Breast epithelium (tissue), 4 donors: ENCODE measurements around the gene SPTAN1. TPM values are rescaled to one million over a fixed set of nuclear protein-coding genes. Genes with fewer than 3 reads are reported as not detected.
A peak's percentile ranks its signal among the peaks of the same experiment; 100 is the strongest.

Experiments
- DNase-seq, 2 donors: peaks; one replicate each; pipeline ENCODE4 v3.0.0-alpha.2; 2019; ENCODE audit warnings: low spot score in 2 of 2
- H3K27ac ChIP-seq, 2 donors: fragments of 200-600 bp; sonication (generic) in 1 of 2; one replicate each; pipeline ENCODE4 v1.5.1; 2016 to 2019; ENCODE audit warnings: mild to moderate bottlenecking in 1 of 2
- H3K27me3 ChIP-seq, 2 donors: fragments of 200-600 bp; sonication (generic) in 1 of 2; one replicate each; pipeline versions ENCODE4 v1.5.1 to v1.6.0; 2017 to 2019; ENCODE audit warnings: control low read depth in 1 of 2, mild to moderate bottlenecking in 1 of 2
- H3K36me3 ChIP-seq: fragments of 200-600 bp; one replicate; pipeline ENCODE4 v1.5.1; 2019
- H3K4me1 ChIP-seq, 2 donors: fragments of 200-600 bp; sonication (generic); one replicate each; pipeline ENCODE4 v1.5.1; 2016 to 2019; ENCODE audit warnings: control low read depth in 1 of 2
- H3K4me3 ChIP-seq, 3 donors: fragments of 200-600 bp; sonication (generic); 1 replicate in 2 of 3; 2 replicates in 1 of 3; pipeline ENCODE4 v1.5.1; 2016 to 2019; ENCODE audit warnings: mild to moderate bottlenecking in 3 of 3, moderate library complexity in 2 of 3
- H3K9me3 ChIP-seq, 2 donors: fragments of 200-600 bp; sonication (generic) in 1 of 2; one replicate each; pipeline ENCODE4 v1.5.1; 2016 to 2019; ENCODE audit warnings: control low read depth in 1 of 2
- CTCF ChIP-seq, 3 donors: fragments of 450-650 bp; IDR thresholded peaks; one replicate each; pipeline ENCODE4 v1.5.1; 2016 to 2017; ENCODE audit warnings: antibody characterized with exemption in 3 of 3, mild to moderate bottlenecking in 3 of 3, moderate library complexity in 3 of 3
- POLR2A ChIP-seq: fragments of 450-650 bp; IDR thresholded peaks from one replicate; pipeline ENCODE4 v1.6.1; 2016; ENCODE audit warnings: antibody characterized with exemption, mild to moderate bottlenecking, moderate library complexity
- POLR2AphosphoS5 ChIP-seq, 3 donors: sonication (generic); formaldehyde crosslinking; IDR thresholded peaks; one replicate each; pipeline ENCODE4 v1.6.1; 2017; ENCODE audit warnings: antibody characterized with exemption in 3 of 3
- intact Hi-C: fragments of 100-400 bp; cut with DNase I; formaldehyde crosslinking; loops from one replicate; pipeline ENCODE4 v1.15.1; 2023; ENCODE audit warnings: low total_unique reads
- total RNA-seq, 3 donors: library from RNA; depleted of rRNA; stranded (reverse); fragments of >200 nt; gene quantifications; one replicate each; pipeline ENCODE4 v1.1.0, GENCODE V29; 2016

SPTAN1 gene
- total RNA-seq, 3 donors from 2014 or later = 217 to 264 (median 254) TPM

GRCh38 chr9:128556276-128556675 lies 3.9 kb downstream of the SPTAN1 start:
- intact Hi-C loops = no loop called here
- no peaks in the 10 kb centered on the region for H3K9me3 ChIP-seq
- DNase-seq = no peak
- H3K27me3 ChIP-seq = no peaks in the 10 kb centered on the region
- no peak overlapping the region for H3K4me3 ChIP-seq
- no peaks in the 10 kb centered on the region for H3K36me3 ChIP-seq
- peaks cover 22 to 33% of the 10 kb centered on the region in 2 donors for H3K4me1 ChIP-seq
- TF ChIP-seq POLR2A (no peak), POLR2AphosphoS5 (IDR thresholded peaks at IDR 0.05) (no peak), CTCF (IDR thresholded peaks at IDR 0.05) (no peak)
- H3K27ac ChIP-seq = no peak overlapping the region

- Histone ChIP-seq H3K36me3 (no peaks in the 10 kb centered on the region), H3K27me3 (no peaks in the 10 kb centered on the region), H3K27ac (no peak overlapping the region), H3K4me1 (peaks cover 22 to 33% of the 10 kb centered on the region in 2 donors), H3K9me3 (no peaks in the 10 kb centered on the region), H3K4me3 (no peak overlapping the region)
- DNase-seq = no peak
- TF ChIP-seq POLR2A (no peak), CTCF (IDR thresholded peaks at IDR 0.05) (no peak), POLR2AphosphoS5 (IDR thresholded peaks at IDR 0.05) (no peak)
- intact Hi-C loops = no loop called here
Measured at GRCh38 chr9:128556926-128557634, 4.7 kb downstream of the SPTAN1 start.

- no peaks in the 10 kb centered on the region for H3K36me3 ChIP-seq
- H3K4me3 ChIP-seq = peak overlapping the region in 1 of 3 donors; percentile 21
- no peaks in the 10 kb centered on the region for H3K9me3 ChIP-seq
- peak; percentile 62 to 73 for DNase-seq
- intact Hi-C loops = no loop called here
- no peak for TF ChIP-seq POLR2A
- no peak for TF ChIP-seq CTCF (IDR thresholded peaks at IDR 0.05)
- no peak for TF ChIP-seq POLR2AphosphoS5 (IDR thresholded peaks at IDR 0.05)
- peak overlapping the region; percentile 68 for H3K27ac ChIP-seq
- H3K4me1 ChIP-seq = peaks cover 18 to 33% of the 10 kb centered on the region in 2 donors
- no peaks in the 10 kb centered on the region for H3K27me3 ChIP-seq
Measured at GRCh38 chr9:128558431-128559310, 6.3 kb downstream of the SPTAN1 start.

- no peaks in the 10 kb centered on the region for H3K4me1 ChIP-seq
- H3K36me3 ChIP-seq = no peaks in the 10 kb centered on the region
- H3K4me3 ChIP-seq = no peak overlapping the region
- no peak for TF ChIP-seq POLR2A
- intact Hi-C loops = no loop called here
- H3K27ac ChIP-seq = peak overlapping the region in 1 of 2 donors; percentile 5
- no peaks in the 10 kb centered on the region for H3K9me3 ChIP-seq
- no peak for DNase-seq
- H3K27me3 ChIP-seq = no peaks in the 10 kb centered on the region
Measured at GRCh38 chr9:128565578-128565977, 13.2 kb downstream of the SPTAN1 start.

GRCh38 chr9:128568470-128569078 lies 16.2 kb downstream of the SPTAN1 start:
- no peak overlapping the region for H3K27ac ChIP-seq

More at GRCh38 chr9:128568470-128569078, 16.2 kb downstream of the SPTAN1 start:
- no peaks in the 10 kb centered on the region for H3K36me3 ChIP-seq
- intact Hi-C loops = no loop called here
- H3K4me3 ChIP-seq = no peak overlapping the region
- no peak for DNase-seq
- TF ChIP-seq POLR2AphosphoS5 (IDR thresholded peaks at IDR 0.05) (no peak), POLR2A (no peak)
- H3K9me3 ChIP-seq = no peaks in the 10 kb centered on the region
- no peaks in the 10 kb centered on the region for H3K27me3 ChIP-seq
- no peaks in the 10 kb centered on the region for H3K4me1 ChIP-seq
